Tibial nerve (tissue), 4 donors: ENCODE measurements around the gene IPO5. TPM values are rescaled to one million over a fixed set of nuclear protein-coding genes. Genes with fewer than 3 reads are reported as not detected.
"Not testable (repeated sequence)": the region's sequence is repeated elsewhere in the genome, so short reads cannot be mapped to it uniquely, and the experiment has no call there.

Experiments used
- DNase-seq, 2 donors: peaks; one replicate each; pipeline ENCODE4 v3.0.0-alpha.2; 2019; ENCODE audit warnings: low spot score in 2 of 2
- H3K27ac ChIP-seq, 4 donors: fragments of 200-600 bp; sonication (generic) in 3 of 4; one replicate each; pipeline ENCODE4 v1.5.1; 2017 to 2019; ENCODE audit warnings: mild to moderate bottlenecking in 1 of 4
- H3K27me3 ChIP-seq, 2 donors: fragments of 200-600 bp; sonication (generic) in 1 of 2; one replicate each; pipeline versions ENCODE4 v1.5.1 to v1.6.0; 2017 to 2019
- H3K36me3 ChIP-seq, 3 donors: fragments of 200-600 bp; sonication (generic); one replicate each; pipeline ENCODE4 v1.5.1; 2018 to 2019
- H3K4me1 ChIP-seq, 4 donors: fragments of 200-600 bp; sonication (generic) in 3 of 4; one replicate each; pipeline ENCODE4 v1.5.1; 2017 to 2019
- H3K4me3 ChIP-seq, 4 donors: fragments of 200-600 bp; sonication (generic) in 3 of 4; one replicate each; pipeline ENCODE4 v1.5.1; 2017 to 2019; ENCODE audit warnings: mild to moderate bottlenecking in 1 of 4, moderate library complexity in 1 of 4
- H3K9me3 ChIP-seq, 4 donors: fragments of 200-600 bp; sonication (generic) in 3 of 4; one replicate each; pipeline ENCODE4 v1.5.1; 2017 to 2019
- EP300 ChIP-seq, 2 donors: sonication (generic); formaldehyde crosslinking; IDR thresholded peaks; one replicate each; pipeline ENCODE4 v1.6.1; 2017; ENCODE audit warnings: antibody characterized with exemption in 2 of 2, mild to moderate bottlenecking in 1 of 2
- POLR2A ChIP-seq, 2 donors: fragments of 450-650 bp; IDR thresholded peaks; one replicate each; pipeline ENCODE4 v1.6.1; 2017; ENCODE audit warnings: antibody characterized with exemption in 2 of 2, mild to moderate bottlenecking in 2 of 2, moderate library complexity in 2 of 2
- WGBS, 2 donors: methylation state at CpG; one replicate each; pipeline ENCODE4 v1.1.5; 2018; 5-methylcytosine and 5-hydroxymethylcytosine counted together
- total RNA-seq, 4 donors: library from RNA; depleted of rRNA; stranded (reverse); fragments of >200 nt; gene quantifications; one replicate each; pipeline ENCODE4 v1.1.0, GENCODE V29; 2016
- TF ChIP-seq, protein P1 (sequence below), 5 experiments: fragments of 200-600 bp in 3 of 5; fragments of 450-650 bp in 2 of 5; sonication (generic) in 3 of 5; IDR thresholded peaks; one replicate each; pipeline ENCODE4 v1.5.1; 2016 to 2019; ENCODE audit warnings: antibody characterized with exemption in 5 of 5, mild to moderate bottlenecking in 3 of 5, moderate library complexity in 2 of 5

IPO5 gene
- total RNA-seq, 4 donors from 2014 or later: 117 to 135 (median 120) TPM

DNA sequence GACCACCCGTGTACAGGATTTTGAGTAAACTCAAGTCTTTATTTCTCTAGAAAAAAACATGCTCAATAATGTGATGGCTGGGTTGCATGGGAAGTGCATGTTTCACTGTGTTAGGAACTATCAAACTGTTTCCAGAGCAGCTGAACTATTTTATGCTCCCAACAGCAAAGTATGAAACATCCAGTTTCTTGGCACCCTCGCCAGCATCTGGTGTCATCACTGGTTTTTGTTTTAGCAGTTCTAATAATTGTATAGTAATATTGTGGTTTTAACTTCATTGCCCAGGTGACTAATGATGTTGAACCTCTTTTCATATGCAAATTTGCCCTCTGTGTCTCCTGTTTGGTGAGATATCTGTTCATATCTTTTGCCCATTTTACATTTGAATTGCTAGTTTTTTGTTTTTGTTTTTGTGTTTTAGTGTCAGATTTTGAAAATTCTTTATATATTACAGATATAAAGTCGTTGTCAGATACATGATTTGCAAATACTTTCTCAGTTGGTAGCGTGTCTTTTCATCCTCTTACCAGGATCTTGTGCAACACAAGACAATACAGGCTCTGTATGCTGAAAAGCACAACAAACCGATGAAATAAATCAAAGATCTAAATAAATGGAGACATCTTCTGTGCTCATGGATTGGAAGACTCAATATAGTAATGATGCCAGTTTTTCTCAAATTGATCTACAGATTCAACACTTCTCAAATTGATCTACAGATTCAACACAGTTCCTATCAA lies 87.8 kb downstream of the IPO5 start:
- no peak overlapping the region for H3K27ac ChIP-seq
- TF ChIP-seq EP300 (IDR thresholded peaks at IDR 0.05): no peak
- TF ChIP-seq, protein P1, sequence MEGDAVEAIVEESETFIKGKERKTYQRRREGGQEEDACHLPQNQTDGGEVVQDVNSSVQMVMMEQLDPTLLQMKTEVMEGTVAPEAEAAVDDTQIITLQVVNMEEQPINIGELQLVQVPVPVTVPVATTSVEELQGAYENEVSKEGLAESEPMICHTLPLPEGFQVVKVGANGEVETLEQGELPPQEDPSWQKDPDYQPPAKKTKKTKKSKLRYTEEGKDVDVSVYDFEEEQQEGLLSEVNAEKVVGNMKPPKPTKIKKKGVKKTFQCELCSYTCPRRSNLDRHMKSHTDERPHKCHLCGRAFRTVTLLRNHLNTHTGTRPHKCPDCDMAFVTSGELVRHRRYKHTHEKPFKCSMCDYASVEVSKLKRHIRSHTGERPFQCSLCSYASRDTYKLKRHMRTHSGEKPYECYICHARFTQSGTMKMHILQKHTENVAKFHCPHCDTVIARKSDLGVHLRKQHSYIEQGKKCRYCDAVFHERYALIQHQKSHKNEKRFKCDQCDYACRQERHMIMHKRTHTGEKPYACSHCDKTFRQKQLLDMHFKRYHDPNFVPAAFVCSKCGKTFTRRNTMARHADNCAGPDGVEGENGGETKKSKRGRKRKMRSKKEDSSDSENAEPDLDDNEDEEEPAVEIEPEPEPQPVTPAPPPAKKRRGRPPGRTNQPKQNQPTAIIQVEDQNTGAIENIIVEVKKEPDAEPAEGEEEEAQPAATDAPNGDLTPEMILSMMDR (IDR thresholded peaks at IDR 0.05): no peak
- no peak for TF ChIP-seq POLR2A (IDR thresholded peaks at IDR 0.05)
- no peak overlapping the region for H3K4me3 ChIP-seq
- H3K4me1 ChIP-seq: no peaks in the 10 kb centered on the region
- no peak for DNase-seq
- WGBS, 2 donors: 58 to 59% methylated on average over 5 of the region's 5 CpGs
- no peaks in the 10 kb centered on the region for H3K36me3 ChIP-seq
- H3K27me3 ChIP-seq: no peaks in the 10 kb centered on the region
- H3K9me3 ChIP-seq: no peaks in the 10 kb centered on the region

DNA sequence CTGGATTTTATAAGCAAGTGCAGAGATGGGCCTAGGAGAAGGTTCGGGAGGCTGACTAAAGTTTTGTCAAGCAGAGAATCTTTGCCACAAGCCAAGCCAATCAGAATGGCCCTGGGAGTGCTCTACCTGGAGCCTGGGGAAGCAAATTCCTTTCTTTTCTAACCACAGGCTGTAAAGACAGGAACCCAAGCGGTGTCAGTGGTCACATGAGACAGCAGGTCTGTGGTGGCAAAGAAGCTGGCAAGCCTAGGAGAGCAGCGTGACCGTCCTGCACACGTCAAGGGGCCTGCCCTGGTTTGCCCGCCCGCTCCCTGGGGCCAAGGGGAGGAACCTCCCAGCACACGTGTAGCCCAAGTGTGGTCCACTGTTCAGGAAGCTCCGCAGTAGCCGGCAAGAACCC lies 90.8 kb downstream of the IPO5 start:
- DNase-seq: no peak
- H3K27me3 ChIP-seq: no peaks in the 10 kb centered on the region
- WGBS, 2 donors: 82 to 96% methylated on average over 10 of the region's 10 CpGs
- no peak overlapping the region for H3K27ac ChIP-seq
- TF ChIP-seq EP300 (IDR thresholded peaks at IDR 0.05) (no peak), POLR2A (IDR thresholded peaks at IDR 0.05) (no peak)
- TF ChIP-seq, protein P1 (IDR thresholded peaks at IDR 0.05): no peak
- H3K4me1 ChIP-seq: no peaks in the 10 kb centered on the region
- no peaks in the 10 kb centered on the region for H3K36me3 ChIP-seq
- H3K4me3 ChIP-seq: no peak overlapping the region
- H3K9me3 ChIP-seq: no peaks in the 10 kb centered on the region

DNA sequence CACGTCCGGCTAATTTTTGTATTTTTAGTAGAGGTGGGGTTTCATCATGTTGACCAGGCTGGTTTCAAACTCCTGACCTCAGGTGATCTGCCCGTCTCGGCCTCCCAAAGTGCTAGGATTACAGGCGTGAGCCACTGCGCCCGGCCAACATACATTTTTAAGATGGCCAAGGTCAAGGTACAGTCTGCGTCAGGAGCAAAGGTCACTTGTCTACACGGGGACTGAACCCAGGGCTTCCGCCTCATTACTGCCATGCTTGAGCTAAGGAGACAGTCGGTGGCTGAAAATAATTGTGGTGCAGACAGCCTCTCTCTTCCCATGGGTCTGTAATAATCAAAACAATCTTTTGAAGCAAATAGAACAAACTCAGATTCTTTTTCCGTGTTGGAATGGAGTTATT lies 94.3 kb downstream of the IPO5 start:
- H3K36me3 ChIP-seq, H3K27ac ChIP-seq, H3K4me1 ChIP-seq, H3K27me3 ChIP-seq, H3K9me3 ChIP-seq, H3K4me3 ChIP-seq, DNase-seq: not testable (repeated sequence)
- 71 to 75% methylated on average over 12 of the region's 12 CpGs for WGBS, 2 donors

DNA sequence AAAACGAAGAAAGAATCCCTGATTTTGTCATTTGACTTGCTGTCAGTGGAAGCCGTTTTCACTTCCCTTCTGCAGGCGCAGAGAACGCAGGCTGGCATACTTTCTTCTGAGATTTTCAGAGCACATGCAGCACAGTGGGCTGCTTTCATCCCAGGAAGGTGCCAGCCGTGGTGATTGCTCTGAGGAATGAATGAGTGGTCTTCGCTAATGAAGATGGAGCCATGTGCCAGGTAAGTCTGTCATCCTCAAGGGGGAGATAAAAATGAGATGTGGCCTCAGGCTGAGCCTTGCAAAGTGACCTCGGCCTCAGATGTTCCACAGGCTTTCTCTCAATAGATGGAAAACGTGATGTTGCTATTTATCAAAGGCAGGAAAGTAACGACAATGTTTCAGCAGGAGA lies 94.8 kb downstream of the IPO5 start:
- Histone ChIP-seq H3K9me3 (no peaks in the 10 kb centered on the region), H3K27me3 (no peaks in the 10 kb centered on the region), H3K27ac (no peak overlapping the region), H3K36me3 (no peaks in the 10 kb centered on the region), H3K4me1 (no peaks in the 10 kb centered on the region), H3K4me3 (no peak overlapping the region)
- no peak for DNase-seq
- TF ChIP-seq EP300 (IDR thresholded peaks at IDR 0.05): no peak
- no peak for TF ChIP-seq POLR2A (IDR thresholded peaks at IDR 0.05)
- TF ChIP-seq, protein P1 (IDR thresholded peaks at IDR 0.05): no peak
- 53 to 54% methylated on average over 9 of the region's 9 CpGs for WGBS, 2 donors

DNA sequence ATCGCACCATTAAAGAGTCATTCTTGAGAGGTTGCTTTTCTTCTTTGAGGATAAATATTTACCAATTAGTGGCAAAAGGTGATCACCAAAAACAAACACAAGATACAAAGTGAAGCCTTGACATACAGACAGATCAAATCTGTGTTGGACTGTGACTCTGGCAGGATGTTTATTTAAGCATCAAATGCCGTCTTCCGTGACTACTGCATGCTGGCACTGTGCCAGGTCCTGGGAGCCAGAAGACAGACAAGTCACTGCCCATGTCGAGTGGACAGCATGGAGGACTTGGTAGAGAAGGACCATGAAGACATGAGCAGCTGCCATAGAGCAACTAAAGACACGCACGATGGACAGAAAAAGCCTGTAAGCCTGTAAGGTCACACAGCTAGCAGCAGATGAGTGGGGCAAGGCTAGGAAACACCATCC lies 96.6 kb downstream of the IPO5 start:
- no peak for DNase-seq

More for the DNA sequence above, 96.6 kb downstream of the IPO5 start:
- 52 to 53% methylated on average over 6 of the region's 6 CpGs for WGBS, 2 donors
- Histone ChIP-seq H3K36me3 (no peaks in the 10 kb centered on the region), H3K4me1 (no peaks in the 10 kb centered on the region), H3K9me3 (peaks cover 0 to 8% (median 0%) of the 10 kb centered on the region in 4 donors), H3K27ac (no peak overlapping the region), H3K4me3 (no peak overlapping the region), H3K27me3 (no peaks in the 10 kb centered on the region)
- TF ChIP-seq POLR2A (IDR thresholded peaks at IDR 0.05): no peak
- TF ChIP-seq, protein P1 (IDR thresholded peaks at IDR 0.05): no peak
- no peak for TF ChIP-seq EP300 (IDR thresholded peaks at IDR 0.05)
